Activated naive CD4-positive, alpha-beta T cell treated with Interleukin-2 at 50 U/mL for 16 hours (primary cell): ENCODE results near the gene RIMBP3B.
"Not testable (repeated sequence)": the region's sequence is repeated elsewhere in the genome, so short reads cannot be mapped to it uniquely, and the experiment has no call there.

ENCODE experiments used
- DNase-seq: peaks from one replicate; pipeline ENCODE4 v3.0.0-alpha.2; 2020

The RIMBP3B gene

GRCh38 chr22:21417227-21417746, 33.7 kb downstream of the RIMBP3B start, which contains the start of gene HIC2:
Gene HIC2 (plus strand): TSS chr22:21417371. CDS start chr22:21442832, 25,461 bp downstream.
- not testable (repeated sequence) for DNase-seq

GRCh38 chr22:21417853-21418252, 34.3 kb downstream of the RIMBP3B start:
- DNase-seq = peak; percentile 13

- not testable (repeated sequence) for DNase-seq
Observed at GRCh38 chr22:21418974-21419638, 35.6 kb downstream of the RIMBP3B start.

- not testable (repeated sequence) for DNase-seq
Observed at GRCh38 chr22:21420180-21420763, 36.7 kb downstream of the RIMBP3B start.

GRCh38 chr22:21424084-21424709, 40.6 kb downstream of the RIMBP3B start:
- not testable (repeated sequence) for DNase-seq

GRCh38 chr22:21434378-21435233, 51.1 kb downstream of the RIMBP3B start:
- not testable (repeated sequence) for DNase-seq

GRCh38 chr22:21435998-21436810, 52.7 kb downstream of the RIMBP3B start:
- DNase-seq = not testable (repeated sequence)

- DNase-seq = not testable (repeated sequence)
Observed at GRCh38 chr22:21438013-21438412, 54.5 kb downstream of the RIMBP3B start.
